Measurements from ENCODE around the gene RASGRP4. TPM values are rescaled to one million over a fixed set of nuclear protein-coding genes. Genes with fewer than 3 reads are reported as not detected.
A peak's percentile ranks its signal among the peaks of the same experiment; 100 is the strongest.
"Not testable (repeated sequence)": the region's sequence is repeated elsewhere in the genome, so short reads cannot be mapped to it uniquely, and the experiment has no call there.

The RASGRP4 gene
- total RNA-seq, 1 experiment from 2014 or later: not detected

GRCh38 chr19:38374332-38375097 lies 51.5 kb downstream of the RASGRP4 start, which contains the start of gene PSMD8:
TSS of gene PSMD8 (plus strand) at chr19:38374571. CDS start at chr19:38374602, 31 bp downstream.
- peak; percentile 99 for DNase-seq (ENCODE audit: low read depth)

GRCh38 chr19:38373907-38374331 lies 52.1 kb downstream of the RASGRP4 start:
- no peak for DNase-seq (ENCODE audit: low read depth)

GRCh38 chr19:38371081-38371480 lies 54.9 kb downstream of the RASGRP4 start:
- peak; percentile 27 for DNase-seq (ENCODE audit: low read depth)

- no peak for DNase-seq (ENCODE audit: low read depth)
Measured at GRCh38 chr19:38370299-38370698, 55.7 kb downstream of the RASGRP4 start.

- DNase-seq (ENCODE audit: low read depth): no peak
Measured at GRCh38 chr19:38369584-38369983, 56.4 kb downstream of the RASGRP4 start.

GRCh38 chr19:38367041-38367440 lies 59.0 kb downstream of the RASGRP4 start:
- DNase-seq (ENCODE audit: low read depth): no peak

GRCh38 chr19:38362946-38363688 lies 62.9 kb downstream of the RASGRP4 start:
- not testable (repeated sequence) for DNase-seq (ENCODE audit: low read depth)

- peak; percentile 52 for DNase-seq (ENCODE audit: low read depth)
Measured at GRCh38 chr19:38362076-38362945, 63.7 kb downstream of the RASGRP4 start.

- peak; percentile 51 for DNase-seq (ENCODE audit: low read depth)
Measured at GRCh38 chr19:38361633-38362075, 64.4 kb downstream of the RASGRP4 start.

- no peak for DNase-seq (ENCODE audit: low read depth)
Measured at GRCh38 chr19:38360839-38361631, 65.0 kb downstream of the RASGRP4 start.

GRCh38 chr19:38360351-38360750 lies 65.7 kb downstream of the RASGRP4 start:
- no peak for DNase-seq (ENCODE audit: low read depth)

GRCh38 chr19:38359242-38360021 lies 66.6 kb downstream of the RASGRP4 start:
- DNase-seq (ENCODE audit: low read depth): no peak

Other genes starting within 250 kb of the RASGRP4 start
- 13.8 and 14.1 TPM in 2 replicates for gene DPF1, start 202.0 kb downstream of the RASGRP4 start, total RNA-seq (2014; rRNA removed)
- not detected in 2 replicates for gene PPP1R14A, start 169.8 kb downstream of the RASGRP4 start, total RNA-seq (2014; rRNA removed)
- gene SPINT2, start 161.6 kb downstream of the RASGRP4 start, total RNA-seq (2014; rRNA removed): 0.06 and 0.46 TPM in 2 replicates
- 2.1 TPM in 1 of 2 replicates, not detected in the other for gene C19orf33, start 122.0 kb downstream of the RASGRP4 start, total RNA-seq (2014; rRNA removed)
- 117 and 118 TPM in 2 replicates for gene YIF1B, start 110.3 kb downstream of the RASGRP4 start, total RNA-seq (2014; rRNA removed)
- gene KCNK6, start 106.4 kb downstream of the RASGRP4 start, total RNA-seq (2014; rRNA removed): 3.2 and 4.4 TPM in 2 replicates
- gene CATSPERG, start 90.4 kb downstream of the RASGRP4 start, total RNA-seq (2014; rRNA removed): 0.11 and 0.71 TPM in 2 replicates
- gene PSMD8, start 51.6 kb downstream of the RASGRP4 start, total RNA-seq (2014; rRNA removed): 399 and 568 TPM in 2 replicates
- 1.3 and 2.6 TPM in 2 replicates for gene GGN, start 38.2 kb downstream of the RASGRP4 start, total RNA-seq (2014; rRNA removed)
- 5.6 and 6.9 TPM in 2 replicates for gene SPRED3, start 37.5 kb downstream of the RASGRP4 start, total RNA-seq (2014; rRNA removed)
- gene FAM98C, start 23.1 kb downstream of the RASGRP4 start, total RNA-seq (2014; rRNA removed): 21.2 TPM in 2 replicates
- 0.06 and 1.6 TPM in 2 replicates for gene RYR1, start 7.5 kb upstream of the RASGRP4 start, total RNA-seq (2014; rRNA removed)
- gene MAP4K1, start 191.7 kb upstream of the RASGRP4 start, total RNA-seq (2014; rRNA removed): 0.19 and 2.0 TPM in 2 replicates
- gene EIF3K, start 193.0 kb upstream of the RASGRP4 start, total RNA-seq (2014; rRNA removed): 279 and 320 TPM in 2 replicates
- 451 and 519 TPM in 2 replicates for gene ACTN4, start 221.4 kb upstream of the RASGRP4 start, total RNA-seq (2014; rRNA removed)

Measured in LHCN-M2 (cell line).